H9 (cell line): ENCODE data around the gene KAT7. TPM values are rescaled to one million over a fixed set of nuclear protein-coding genes. Genes with fewer than 3 reads are reported as not detected.
A peak's percentile ranks its signal among the peaks of the same experiment; 100 is the strongest.

Source experiments
- DNase-seq: peaks from one replicate; pipeline ENCODE4 v3.0.0-alpha.2; 2017
- H2AFZ ChIP-seq: one replicate; pipeline ENCODE4 v1.6.1; 2013; ENCODE audit warnings: mild to moderate bottlenecking, low read length, control low read depth, moderate library complexity
- H2AK5ac ChIP-seq: 2 replicates; pipeline ENCODE4 v1.6.1; 2013; ENCODE audit warnings: low read length, control low read depth, mixed read lengths; ENCODE audit not compliant: insufficient read length
- H2BK120ac ChIP-seq: one replicate; pipeline ENCODE4 v1.6.1; 2013; ENCODE audit warnings: low read depth, mild to moderate bottlenecking, low read length, control low read depth, inconsistent platforms; ENCODE audit not compliant: poor library complexity, severe bottlenecking
- H2BK12ac ChIP-seq: 2 replicates; pipeline ENCODE4 v1.6.1; 2013; ENCODE audit warnings: low read length, control low read depth, mixed read lengths, low read depth; ENCODE audit not compliant: insufficient read length
- H2BK15ac ChIP-seq: 2 replicates; pipeline ENCODE4 v1.6.1; 2013; ENCODE audit warnings: low read depth, low read length, control low read depth
- H2BK20ac ChIP-seq: one replicate; pipeline ENCODE4 v1.6.1; 2013; ENCODE audit warnings: low read depth, mild to moderate bottlenecking, low read length, control low read depth, inconsistent platforms; ENCODE audit not compliant: poor library complexity, severe bottlenecking
- H2BK5ac ChIP-seq: 2 replicates; pipeline ENCODE4 v1.6.1; 2013; ENCODE audit warnings: low read length, control low read depth, mixed read lengths; ENCODE audit not compliant: insufficient read length
- H3K14ac ChIP-seq: 2 replicates; pipeline ENCODE4 v1.6.1; 2013; ENCODE audit warnings: low read length, control low read depth; ENCODE audit not compliant: insufficient read depth
- H3K18ac ChIP-seq: 2 replicates; pipeline ENCODE4 v1.6.1; 2013; ENCODE audit warnings: low read depth, mild to moderate bottlenecking, mixed read lengths, low read length, control low read depth; ENCODE audit not compliant: insufficient read length
- H3K23ac ChIP-seq: 2 replicates; pipeline ENCODE4 v1.6.1; 2013; ENCODE audit warnings: low read length, control low read depth, mixed read lengths, low read depth; ENCODE audit not compliant: insufficient read length
- H3K23me2 ChIP-seq: 2 replicates; pipeline ENCODE4 v1.6.1; 2013; ENCODE audit warnings: low read depth, mild to moderate bottlenecking, mixed read lengths, low read length, control low read depth; ENCODE audit not compliant: insufficient read length, poor library complexity, severe bottlenecking
- H3K27ac ChIP-seq: 2 replicates; pipeline ENCODE4 v1.5.1; 2013; ENCODE audit warnings: low read length, control low read depth, mixed read lengths, low read depth; ENCODE audit not compliant: insufficient read length
- H3K27me3 ChIP-seq: 2 replicates; pipeline ENCODE4 v1.6.1; 2013; ENCODE audit warnings: low read length, control low read depth, inconsistent platforms; ENCODE audit not compliant: insufficient read depth
- H3K4ac ChIP-seq: 2 replicates; pipeline ENCODE4 v1.6.1; 2013; ENCODE audit warnings: low read depth, mild to moderate bottlenecking, control low read depth, inconsistent platforms, low read length, moderate library complexity
- H3K4me1 ChIP-seq: 2 replicates; pipeline ENCODE4 v1.6.1; 2013; ENCODE audit warnings: low read length, control low read depth, inconsistent platforms; ENCODE audit not compliant: insufficient read depth
- H3K4me2 ChIP-seq: 2 replicates; pipeline ENCODE4 v1.6.1; 2013; ENCODE audit warnings: low read length, control low read depth, mixed read lengths; ENCODE audit not compliant: insufficient read length, insufficient read depth
- H3K56ac ChIP-seq: 2 replicates; pipeline ENCODE4 v1.6.1; 2013; ENCODE audit warnings: low read depth, mild to moderate bottlenecking, mixed read lengths, low read length, control low read depth; ENCODE audit not compliant: insufficient read length
- H3K79me1 ChIP-seq: 2 replicates; pipeline ENCODE4 v1.6.1; 2013; ENCODE audit warnings: low read depth, mild to moderate bottlenecking, moderate library complexity, low read length, control low read depth, inconsistent platforms; ENCODE audit not compliant: insufficient read depth, poor library complexity, severe bottlenecking
- H3K79me2 ChIP-seq: 2 replicates; pipeline ENCODE4 v1.6.1; 2013; ENCODE audit warnings: low read length, control low read depth, inconsistent platforms; ENCODE audit not compliant: insufficient read depth
- H3K9ac ChIP-seq: 2 replicates; pipeline ENCODE4 v1.6.1; 2013; ENCODE audit warnings: low read length, control low read depth, mixed read lengths; ENCODE audit not compliant: insufficient read length; ENCODE audit errors: extremely low read depth
- H3K9me3 ChIP-seq: one replicate; pipeline ENCODE4 v1.6.1; 2013; ENCODE audit warnings: low read depth, low read length, inconsistent platforms; ENCODE audit not compliant: control insufficient read depth
- H3T11ph ChIP-seq: one replicate; pipeline ENCODE4 v1.6.1; 2013; ENCODE audit warnings: mild to moderate bottlenecking, low read length, control low read depth, inconsistent platforms
- H4K20me1 ChIP-seq: one replicate; pipeline ENCODE4 v1.6.1; 2013; ENCODE audit not compliant: control insufficient read depth, insufficient read length, insufficient read depth
- H4K5ac ChIP-seq: 2 replicates; pipeline ENCODE4 v1.6.1; 2013; ENCODE audit warnings: low read depth, mild to moderate bottlenecking, mixed read lengths, low read length, control low read depth; ENCODE audit not compliant: insufficient read length
- H4K8ac ChIP-seq: replicated peaks from 2 replicates; pipeline ENCODE4 v1.6.1; 2013; ENCODE audit warnings: low read length, control low read depth, mixed read lengths, low read depth; ENCODE audit not compliant: insufficient read length
- H4K91ac ChIP-seq: 2 replicates; pipeline ENCODE4 v1.6.1; 2013; ENCODE audit warnings: low read depth, mild to moderate bottlenecking, moderate library complexity, mixed read lengths, low read length, control low read depth; ENCODE audit not compliant: insufficient read length
- H3K27ac Mint-ChIP-seq, 3 experiments: 2 replicates in 2 of 3; 3 replicates in 1 of 3; pipeline ENCODE4 v1.8.0; 2020 to 2021; ENCODE audit warnings: mixed read lengths in 3 of 3, mild to moderate bottlenecking in 1 of 3, moderate library complexity in 1 of 3
- H3K27me3 Mint-ChIP-seq: 2 replicates; pipeline ENCODE4 v1.8.0; 2021; ENCODE audit warnings: low read depth, mild to moderate bottlenecking, moderate library complexity, mixed read lengths
- H3K36me3 Mint-ChIP-seq, 3 experiments: 2 replicates in 2 of 3; 3 replicates in 1 of 3; pipeline ENCODE4 v1.8.0; 2020 to 2021; ENCODE audit warnings: low read depth in 3 of 3, mixed read lengths in 3 of 3; ENCODE audit not compliant: insufficient read depth in 1 of 3
- H3K4me1 Mint-ChIP-seq, 2 experiments: 2 replicates each; pipeline ENCODE4 v1.8.0; 2020; ENCODE audit warnings: mixed read lengths in 2 of 2
- H3K4me3 Mint-ChIP-seq, 2 experiments: 2 replicates in 1 of 2; 3 replicates in 1 of 2; pipeline ENCODE4 v1.8.0; 2020 to 2021; ENCODE audit warnings: mild to moderate bottlenecking in 2 of 2, mixed read lengths in 2 of 2, moderate library complexity in 1 of 2
- H3K9me3 Mint-ChIP-seq, 2 experiments: 2 replicates in 1 of 2; 3 replicates in 1 of 2; pipeline ENCODE4 v1.8.0; 2020; ENCODE audit warnings: mild to moderate bottlenecking in 2 of 2, mixed read lengths in 2 of 2, moderate library complexity in 1 of 2
- CTCF ChIP-seq: fragments of 200-600 bp; sonication (generic); conservative IDR thresholded peaks from 3 replicates; pipeline ENCODE4 v1.8.0; 2021; ENCODE audit warnings: antibody characterized with exemption, mild to moderate bottlenecking
- WGBS: extraction: QIAGEN DNeasy Blood & Tissue Kit; methylation state at CpG from one replicate; pipeline ENCODE4 v1.1.7; 2013; ENCODE audit warnings: missing lambda C conversion rate, low lambda C conversion rate, mixed read lengths; ENCODE audit not compliant: insufficient read length; ENCODE audit errors: extremely low coverage; 5-methylcytosine and 5-hydroxymethylcytosine counted together
- total RNA-seq: library from RNA; stranded (reverse); gene quantifications from 2 replicates; pipeline ENCODE4 v1.2.1, GENCODE V29; 2021

The KAT7 gene
- total RNA-seq, 1 experiment from 2014 or later: 93.1 TPM

DNA sequence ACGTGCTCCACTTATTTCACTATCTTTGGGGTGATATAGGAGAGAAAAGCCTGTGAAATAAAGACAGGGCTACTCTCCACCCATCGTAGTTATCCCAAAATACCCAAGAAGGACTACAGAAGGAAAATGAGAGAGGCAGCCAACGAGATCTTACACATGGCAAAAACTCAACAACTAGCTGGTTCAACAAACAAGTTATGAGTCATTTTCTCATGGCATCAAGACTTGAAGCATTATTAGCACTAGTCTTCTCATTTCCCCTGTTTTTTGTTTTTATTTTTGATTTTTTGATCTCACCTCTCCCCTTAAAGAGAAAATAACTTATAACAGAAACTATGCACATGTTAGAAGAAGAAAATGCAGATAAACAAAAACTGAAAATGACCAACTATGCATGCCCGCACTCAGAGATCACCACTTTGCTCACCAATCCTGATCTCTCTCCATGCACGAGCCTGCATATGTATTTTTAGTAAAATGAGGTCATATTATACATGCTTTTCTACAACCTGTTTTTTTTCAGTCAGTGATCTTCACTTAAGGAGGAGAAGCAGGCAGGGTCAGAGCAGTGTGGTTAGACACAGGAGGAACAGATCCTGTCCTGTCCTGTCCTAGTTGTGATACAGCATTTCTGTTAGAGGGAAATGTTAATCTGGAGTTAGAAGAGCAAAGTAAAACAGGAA, 47.3 kb upstream of the KAT7 start:
- no peak overlapping the region for H3K23ac ChIP-seq
- no peak overlapping the region for H3K4ac ChIP-seq
- H2BK120ac ChIP-seq: no peak overlapping the region
- no peaks in the 10 kb centered on the region for H3K27me3 ChIP-seq
- H3K36me3 Mint-ChIP-seq: peaks cover 3 to 8% (median 4%) of the 10 kb centered on the region in 3 experiments; a peak in 4 of 7 replicates
- H3K56ac ChIP-seq: no peak overlapping the region
- H3K4me2 ChIP-seq: no peak overlapping the region
- H4K8ac ChIP-seq: no peak overlapping the region
- peak overlapping the region in 2 of 3 experiments; percentile 21 to 88; a peak in 1 of 7 replicates for H3K27ac Mint-ChIP-seq
- H2AFZ ChIP-seq: no peak overlapping the region
- DNase-seq: no peak
- no peak overlapping the region for H2AK5ac ChIP-seq
- H3K4me1 Mint-ChIP-seq: no peaks in the 10 kb centered on the region
- no peak overlapping the region for H3K14ac ChIP-seq
- no peak overlapping the region for H3K9ac ChIP-seq
- no peak overlapping the region for H3K27ac ChIP-seq
- no peaks in the 10 kb centered on the region for H3K9me3 ChIP-seq
- WGBS: no CpG with 5 or more reads among the region's 5 CpGs
- H2BK15ac ChIP-seq: no peak overlapping the region
- H3K4me1 ChIP-seq: no peaks in the 10 kb centered on the region
- H4K91ac ChIP-seq: no peak overlapping the region
- H3K18ac ChIP-seq: no peak overlapping the region
- no peak overlapping the region for H2BK5ac ChIP-seq
- no peak overlapping the region for H2BK12ac ChIP-seq
- no peaks in the 10 kb centered on the region for H3K27me3 Mint-ChIP-seq
- H4K20me1 ChIP-seq: no peaks in the 10 kb centered on the region
- H3K79me1 ChIP-seq: peaks cover 14% of the 10 kb centered on the region
- H2BK20ac ChIP-seq: no peak overlapping the region
- TF ChIP-seq CTCF: no peak
- H3K23me2 ChIP-seq: no peaks in the 10 kb centered on the region
- H3K9me3 Mint-ChIP-seq: no peaks in the 10 kb centered on the region
- H3K4me3 Mint-ChIP-seq: no peak overlapping the region
- no peak overlapping the region for H4K5ac ChIP-seq
- H3K79me2 ChIP-seq: peaks cover 2% of the 10 kb centered on the region; the same call in 1 of the 2 replicates
- no peak overlapping the region for H3T11ph ChIP-seq
